Measurements from ENCODE around the gene ABRAXAS1.

Gene ABRAXAS1

GRCh38 chr4:83490876-83491450 lies 6.1 kb upstream of the ABRAXAS1 start:
- FAIRE-seq (no peak), DNase-seq (ENCODE audit: insufficient read length) (no peak)
- TF ChIP-seq POLR2A (IDR thresholded peaks at IDR 0.05; ENCODE audit: low read depth, low read length) (no peak), POLR2AphosphoS5 (IDR thresholded peaks at IDR 0.05; ENCODE audit: low read depth, low read length) (no peak), TAF1 (IDR thresholded peaks at IDR 0.05; ENCODE audit: borderline replicate concordance, low read depth, low read length) (no peak)

DNA sequence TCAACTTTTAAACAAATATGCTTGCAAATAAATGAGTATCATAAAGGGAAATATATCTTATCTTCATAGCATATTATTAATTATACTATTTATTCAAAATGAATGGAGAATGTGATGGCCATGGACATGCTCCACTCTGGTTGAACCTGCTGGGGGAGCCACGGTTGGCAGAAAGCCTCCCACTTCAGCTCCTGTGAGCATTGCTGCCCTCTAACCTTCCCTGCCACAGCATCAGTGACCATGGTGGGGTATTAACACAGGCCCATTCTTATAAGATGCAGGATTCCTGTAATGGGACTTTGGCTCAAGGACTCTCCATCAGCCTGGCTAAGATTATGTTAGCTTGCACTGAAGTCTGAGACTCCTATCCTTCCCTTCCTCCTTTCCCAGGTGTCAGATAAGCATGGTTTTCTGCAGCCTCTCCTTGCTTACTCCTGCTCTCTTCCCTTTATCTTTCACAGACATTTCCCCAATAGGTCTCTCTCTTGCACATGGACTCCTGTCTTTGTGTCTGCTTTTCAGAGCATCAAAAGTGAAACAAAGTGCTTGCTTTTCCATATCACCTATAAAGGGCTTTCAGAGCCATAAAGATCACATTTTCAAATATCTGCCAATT lies 4.9 kb upstream of the ABRAXAS1 start:
- no peak for FAIRE-seq
- TF ChIP-seq POLR2AphosphoS5 (IDR thresholded peaks at IDR 0.05; ENCODE audit: low read depth, low read length), result no peak
- no peak for TF ChIP-seq POLR2A (IDR thresholded peaks at IDR 0.05; ENCODE audit: low read depth, low read length)
- no peak for TF ChIP-seq TAF1 (IDR thresholded peaks at IDR 0.05; ENCODE audit: borderline replicate concordance, low read depth, low read length)
- DNase-seq (ENCODE audit: insufficient read length), result no peak

- no peak for DNase-seq (ENCODE audit: insufficient read length)
- no peak for TF ChIP-seq POLR2A (IDR thresholded peaks at IDR 0.05; ENCODE audit: low read depth, low read length)
- no peak for TF ChIP-seq TAF1 (IDR thresholded peaks at IDR 0.05; ENCODE audit: borderline replicate concordance, low read depth, low read length)
- no peak for TF ChIP-seq POLR2AphosphoS5 (IDR thresholded peaks at IDR 0.05; ENCODE audit: low read depth, low read length)
Observed at GRCh38 chr4:83486457-83487129, 1.7 kb upstream of the ABRAXAS1 start.

GRCh38 chr4:83473966-83474365 lies 10.9 kb downstream of the ABRAXAS1 start:
- TF ChIP-seq POLR2AphosphoS5 (IDR thresholded peaks at IDR 0.05; ENCODE audit: low read depth, low read length), result no peak
- TF ChIP-seq POLR2A (IDR thresholded peaks at IDR 0.05; ENCODE audit: low read depth, low read length), result no peak
- TF ChIP-seq TAF1 (IDR thresholded peaks at IDR 0.05; ENCODE audit: borderline replicate concordance, low read depth, low read length), result no peak
- no peak for DNase-seq (ENCODE audit: insufficient read length)
- no peak for FAIRE-seq

More at GRCh38 chr4:83486457-83487129, 1.7 kb upstream of the ABRAXAS1 start:
- no peak for FAIRE-seq

DNA sequence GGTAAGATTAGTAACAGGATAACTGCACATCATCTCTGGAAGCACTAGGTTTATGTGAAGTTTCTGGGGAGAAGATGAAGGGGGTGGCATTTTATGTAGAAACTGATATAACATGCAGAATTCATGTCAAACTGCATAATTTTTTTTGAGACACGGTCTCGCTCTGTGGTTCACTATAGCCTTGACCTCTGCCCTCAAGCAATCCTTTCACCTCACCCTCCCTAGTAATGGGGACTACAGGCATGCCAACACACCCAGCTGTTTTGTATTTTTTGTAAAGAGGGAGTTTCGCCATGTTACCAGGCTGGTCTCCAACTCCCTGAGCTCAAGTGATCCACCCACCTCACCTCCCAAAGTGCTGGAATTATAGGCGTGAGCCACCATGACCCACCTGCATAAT lies 11.5 kb downstream of the ABRAXAS1 start:
- no peak for TF ChIP-seq TAF1 (IDR thresholded peaks at IDR 0.05; ENCODE audit: borderline replicate concordance, low read depth, low read length)
- TF ChIP-seq POLR2AphosphoS5 (IDR thresholded peaks at IDR 0.05; ENCODE audit: low read depth, low read length), result no peak
- TF ChIP-seq POLR2A (IDR thresholded peaks at IDR 0.05; ENCODE audit: low read depth, low read length), result no peak
- DNase-seq (ENCODE audit: insufficient read length), result no peak
- no peak for FAIRE-seq

DNA sequence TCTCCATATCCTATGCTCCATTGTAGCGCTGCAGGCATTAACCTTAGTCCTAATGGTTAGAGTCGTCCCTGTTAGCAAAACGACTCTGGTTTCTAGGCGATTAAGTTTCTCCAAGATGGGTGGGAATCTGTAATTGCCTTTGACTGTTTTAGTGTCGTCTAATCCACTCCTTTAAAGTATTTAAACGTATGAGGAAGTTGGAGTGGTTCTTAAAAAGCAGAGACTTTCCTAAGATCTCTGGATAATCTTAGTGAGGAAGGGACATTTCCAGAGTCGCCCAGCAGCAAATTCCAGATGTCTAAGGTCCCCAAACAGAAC lies 28.8 kb downstream of the ABRAXAS1 start:
- no peak for TF ChIP-seq POLR2AphosphoS5 (IDR thresholded peaks at IDR 0.05; ENCODE audit: low read depth, low read length)
- no peak for TF ChIP-seq TAF1 (IDR thresholded peaks at IDR 0.05; ENCODE audit: borderline replicate concordance, low read depth, low read length)
- TF ChIP-seq POLR2A (IDR thresholded peaks at IDR 0.05; ENCODE audit: low read depth, low read length), result no peak
- FAIRE-seq (no peak), DNase-seq (ENCODE audit: insufficient read length) (no peak)

- FAIRE-seq, result peak; percentile 99
- DNase-seq (ENCODE audit: insufficient read length), result peak; percentile 73
- TF ChIP-seq POLR2A (IDR thresholded peaks at IDR 0.05; ENCODE audit: low read depth, low read length) (peak; percentile 97), POLR2AphosphoS5 (IDR thresholded peaks at IDR 0.05; ENCODE audit: low read depth, low read length) (peak; percentile 94), TAF1 (IDR thresholded peaks at IDR 0.05; ENCODE audit: borderline replicate concordance, low read depth, low read length) (peak; percentile 91)
Observed at GRCh38 chr4:83455281-83456183, 29.4 kb downstream of the ABRAXAS1 start, which contains the start of the genes HELQ and MRPS18C. Gene HELQ, minus strand, starts transcription at chr4:83455823. Its CDS starts 130 bp downstream, at chr4:83455693. Gene MRPS18C, plus strand, starts transcription at chr4:83456058. Its CDS starts 20 bp downstream, at chr4:83456078.

DNA sequence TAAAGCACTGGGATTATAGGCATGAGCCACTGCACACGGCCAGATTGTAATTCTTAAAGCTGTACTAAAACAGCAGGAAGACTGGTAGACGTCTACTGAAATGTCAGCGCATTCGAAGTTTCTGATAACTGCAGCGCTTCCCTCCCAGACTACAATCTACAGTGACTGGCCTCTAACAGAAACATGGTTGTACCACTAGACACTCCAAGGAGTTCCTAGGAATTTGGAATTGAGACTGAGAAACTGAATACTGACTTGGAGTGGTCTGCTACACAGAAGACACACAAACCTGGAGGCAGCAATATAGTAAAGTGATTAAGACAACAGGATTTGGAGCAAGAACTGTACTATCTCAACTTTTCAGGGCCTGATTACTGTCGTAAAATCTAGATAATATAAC lies 30.2 kb downstream of the ABRAXAS1 start:
- FAIRE-seq (no peak), DNase-seq (ENCODE audit: insufficient read length) (no peak)
- no peak for TF ChIP-seq POLR2A (IDR thresholded peaks at IDR 0.05; ENCODE audit: low read depth, low read length)
- no peak for TF ChIP-seq TAF1 (IDR thresholded peaks at IDR 0.05; ENCODE audit: borderline replicate concordance, low read depth, low read length)
- TF ChIP-seq POLR2AphosphoS5 (IDR thresholded peaks at IDR 0.05; ENCODE audit: low read depth, low read length), result no peak

GRCh38 chr4:83449009-83449408 lies 35.9 kb downstream of the ABRAXAS1 start:
- DNase-seq (ENCODE audit: insufficient read length) (no peak), FAIRE-seq (no peak)

GRCh38 chr4:83440899-83441298 lies 44.0 kb downstream of the ABRAXAS1 start:
- no peak for FAIRE-seq
- no peak for TF ChIP-seq TAF1 (IDR thresholded peaks at IDR 0.05; ENCODE audit: borderline replicate concordance, low read depth, low read length)
- TF ChIP-seq POLR2A (IDR thresholded peaks at IDR 0.05; ENCODE audit: low read depth, low read length), result no peak
- no peak for TF ChIP-seq POLR2AphosphoS5 (IDR thresholded peaks at IDR 0.05; ENCODE audit: low read depth, low read length)
- DNase-seq (ENCODE audit: insufficient read length), result no peak

More at GRCh38 chr4:83449009-83449408, 35.9 kb downstream of the ABRAXAS1 start:
- TF ChIP-seq TAF1 (IDR thresholded peaks at IDR 0.05; ENCODE audit: borderline replicate concordance, low read depth, low read length) (no peak), POLR2A (IDR thresholded peaks at IDR 0.05; ENCODE audit: low read depth, low read length) (no peak)
